HepG2 (cell line): ENCODE results near the gene ING5. TPM values are rescaled to one million over a fixed set of nuclear protein-coding genes. Genes with fewer than 3 reads are reported as not detected.

Source experiments
- ATAC-seq: fragments of 200-7000 bp; cut with Tn5 transposase; 3 replicates; pipeline ENCODE4 v1.9.1; 2020; ENCODE audit warnings: mild to moderate bottlenecking, moderate library complexity
- BruUV-seq: library from RNA; stranded (reverse); fragments of 400-500 nt; replicated peaks from 2 replicates; lab custom pipeline; 2021; lab: Mats Ljungman, UMichigan
- CTCF ChIA-PET: fragments of 300-600 bp; formaldehyde crosslinking; extraction: SDS; loops from one replicate; lab custom pipeline; 2021; ENCODE audit warnings: low total read pairs, inconsistent platforms, low intra/inter-chr PET ratio; lab: Yijun Ruan, JAX
- POLR2A ChIA-PET: fragments of 350-600 bp; sonication (Branson Sonifier 250); formaldehyde crosslinking; loops from one replicate; lab custom pipeline; 2020; ENCODE audit warnings: antibody characterized with exemption, inconsistent platforms; lab: Yijun Ruan, JAX
- DNase-seq: peaks from one replicate; pipeline ENCODE4 v3.0.0-alpha.2; 2015; ENCODE audit warnings: low spot score
- FAIRE-seq: peaks from 3 replicates; lab custom pipeline; 2011; peaks lifted over from hg19 to GRCh38; lab: Jason Lieb, UNC
- H2AFZ ChIP-seq: one replicate; pipeline ENCODE4 v1.6.1; 2011; ENCODE audit warnings: low read length, inconsistent platforms
- H3K27ac ChIP-seq: fragments of 300-600 bp; 3 replicates; pipeline ENCODE4 v1.8.0; 2011; ENCODE audit warnings: mixed run types, mild to moderate bottlenecking, mixed read lengths, low read length, inconsistent platforms; ENCODE audit not compliant: insufficient read depth; ENCODE audit errors: extremely low read length
- H3K27me3 ChIP-seq, 2 experiments: fragments of 200-600 bp in 1 of 2; 2 replicates in 1 of 2; 3 replicates in 1 of 2; pipeline versions ENCODE4 v1.6.0 to v1.8.0; 2011; ENCODE audit warnings: low read length in 2 of 2, mild to moderate bottlenecking in 2 of 2, moderate library complexity in 2 of 2, inconsistent platforms in 1 of 2; ENCODE audit not compliant: insufficient read depth in 2 of 2, control insufficient read depth in 1 of 2
- H3K36me3 ChIP-seq, 2 experiments: fragments of 200-600 bp in 1 of 2; replicated peaks in 1 of 2; 2 replicates in 1 of 2; 3 replicates in 1 of 2; pipeline versions ENCODE4 v1.5.1 to v1.8.0; 2011; ENCODE audit warnings: low read length in 2 of 2, inconsistent platforms in 1 of 2; ENCODE audit not compliant: insufficient read depth in 2 of 2, control insufficient read depth in 1 of 2
- H3K4me1 ChIP-seq: 2 replicates; pipeline ENCODE4 v1.5.1; 2012; ENCODE audit warnings: low read length, inconsistent platforms; ENCODE audit not compliant: insufficient read depth
- H3K4me2 ChIP-seq: 2 replicates; pipeline ENCODE4 v1.6.0; 2011; ENCODE audit warnings: low read depth, low read length, inconsistent platforms
- H3K4me3 ChIP-seq, 3 experiments: fragments of 200-600 bp in 1 of 3; sonication (generic), shearing (Covaris generic) in 1 of 3; replicated peaks in 1 of 3; 2 replicates each; pipeline ENCODE4 v1.5.1; 2011 to 2016; ENCODE audit warnings: low read length in 3 of 3, inconsistent platforms in 2 of 3, low read depth in 2 of 3, mild to moderate bottlenecking in 2 of 3, control low read depth in 1 of 3, mixed read lengths in 1 of 3; ENCODE audit not compliant: insufficient read depth in 1 of 3
- H3K79me2 ChIP-seq: one replicate; pipeline ENCODE4 v1.6.1; 2011; ENCODE audit warnings: low read length, inconsistent platforms; ENCODE audit not compliant: insufficient read depth
- H3K9ac ChIP-seq: 2 replicates; pipeline ENCODE4 v1.6.0; 2011; ENCODE audit warnings: mild to moderate bottlenecking, low read depth, low read length, inconsistent platforms; ENCODE audit not compliant: insufficient read depth
- H3K9me3 ChIP-seq: 2 replicates; pipeline ENCODE4 v1.5.1; 2012; ENCODE audit warnings: mild to moderate bottlenecking, low read length
- H4K20me1 ChIP-seq: 2 replicates; pipeline ENCODE4 v1.6.0; 2011; ENCODE audit warnings: inconsistent platforms, mild to moderate bottlenecking, low read length, moderate library complexity; ENCODE audit not compliant: insufficient read depth
- MXD4 ChIP-seq: IDR thresholded peaks from 2 replicates; pipeline ENCODE4 v1.6.1; 2016; ENCODE audit warnings: mild to moderate bottlenecking, missing biosample characterization, missing genetic modification reagents
- SALL2 ChIP-seq: sonication (generic); formaldehyde crosslinking; IDR thresholded peaks from 2 replicates; pipeline ENCODE4 v1.8.1; 2023; ENCODE audit warnings: mild to moderate bottlenecking, missing genetic modification reagents, inconsistent platforms
- TOE1 ChIP-seq: sonication (generic); formaldehyde crosslinking; IDR thresholded peaks from 2 replicates; pipeline ENCODE4 v1.4.0; 2020; ENCODE audit warnings: mild to moderate bottlenecking, missing genetic modification reagents
- ZFP90 ChIP-seq: sonication (generic); formaldehyde crosslinking; IDR thresholded peaks from 2 replicates; pipeline ENCODE4 v1.8.0; 2022; ENCODE audit warnings: missing genetic modification reagents, mild to moderate bottlenecking, inconsistent platforms, borderline replicate concordance
- ZMYM4 ChIP-seq: sonication (generic); formaldehyde crosslinking; IDR thresholded peaks from 2 replicates; pipeline ENCODE4 v1.8.1; 2023; ENCODE audit warnings: mild to moderate bottlenecking, missing genetic modification reagents
- ZNF569 ChIP-seq: sonication (generic); formaldehyde crosslinking; IDR thresholded peaks from 2 replicates; pipeline ENCODE4 v1.5.0; 2020; ENCODE audit warnings: mild to moderate bottlenecking, missing genetic modification reagents, moderate library complexity, borderline replicate concordance
- WGBS: methylation state at CpG from one replicate; pipeline ENCODE4 v1.1.6; 2017; ENCODE audit warnings: low lambda C conversion rate; 5-methylcytosine and 5-hydroxymethylcytosine counted together
- in situ Hi-C: cut with HindIII; loops from 2 replicates; pipeline ENCODE4 v1.10.0; 2017; ENCODE audit warnings: low pct_unique_long_range_greater_than_20kb; ENCODE audit not compliant: extremely low pct_ligation_motif_present
- intact Hi-C: fragments of 100-400 bp; cut with micrococcal nuclease; formaldehyde crosslinking; loops from one replicate; pipeline ENCODE4 v1.10.0; 2022; ENCODE audit not compliant: unreplicated experiment
- polyA plus RNA-seq, 8 experiments: library from polyadenylated mRNA; depleted of rRNA in 3 of 8; stranded (reverse) in 7 of 8; unstranded in 1 of 8; fragments of >200 nt; fragmentation: Illumina TruSeq in 4 of 8; extraction: Trizol in 4 of 8; gene quantifications; 2 replicates each; pipeline versions ENCODE4 v1.2.1 to v1.2.3, GENCODE V29; 2011 to 2016; ENCODE audit warnings: low read depth in 4 of 8, missing spikeins in 1 of 8, mixed read lengths in 1 of 8; ENCODE audit not compliant: insufficient read depth in 1 of 8
- total RNA-seq, 5 experiments: library from RNA; depleted of rRNA; stranded (reverse); fragments of >200 nt; fragmentation: Illumina TruSeq; extraction: Trizol; gene quantifications; 2 replicates each; pipeline ENCODE4 v1.2.3, GENCODE V29; 2016; ENCODE audit warnings: low read depth in 1 of 5
- TF ChIP-seq, protein P1 (sequence below): sonication (generic); formaldehyde crosslinking; IDR thresholded peaks from 2 replicates; pipeline ENCODE4 v1.5.0; 2020; ENCODE audit warnings: mild to moderate bottlenecking, missing genetic modification reagents, borderline replicate concordance
- TF ChIP-seq, protein P2 (sequence below): sonication (generic); formaldehyde crosslinking; conservative IDR thresholded peaks from 2 replicates; pipeline ENCODE4 v1.4.0; 2020; ENCODE audit warnings: missing genetic modification reagents

ING5 gene
- total and polyA plus RNA-seq, 2 of the 13 experiments (the other 11 are each of a cell fraction or from before 2014, with no cell fraction given) = 61.9 to 71.9 TPM

- WGBS = 96% methylated on average over 12 of the region's 12 CpGs
- DNase-seq (no peak), ATAC-seq (no peak), FAIRE-seq (no peak)
- no peak overlapping the region for H2AFZ ChIP-seq
- peaks cover 36 to 74% of the 10 kb centered on the region in 2 experiments for H3K36me3 ChIP-seq
- no TSS peak for BruUV-seq
- no peak overlapping the region for H3K27ac ChIP-seq
- H4K20me1 ChIP-seq = no peaks in the 10 kb centered on the region
- no peak overlapping the region for H3K4me2 ChIP-seq
- H3K9me3 ChIP-seq = no peaks in the 10 kb centered on the region
- peaks cover 28% of the 10 kb centered on the region for H3K4me1 ChIP-seq
- no peaks in the 10 kb centered on the region for H3K27me3 ChIP-seq
- TF ChIP-seq MXD4 (CRISPR knock-in tag) = no peak
- TF ChIP-seq, protein P1, sequence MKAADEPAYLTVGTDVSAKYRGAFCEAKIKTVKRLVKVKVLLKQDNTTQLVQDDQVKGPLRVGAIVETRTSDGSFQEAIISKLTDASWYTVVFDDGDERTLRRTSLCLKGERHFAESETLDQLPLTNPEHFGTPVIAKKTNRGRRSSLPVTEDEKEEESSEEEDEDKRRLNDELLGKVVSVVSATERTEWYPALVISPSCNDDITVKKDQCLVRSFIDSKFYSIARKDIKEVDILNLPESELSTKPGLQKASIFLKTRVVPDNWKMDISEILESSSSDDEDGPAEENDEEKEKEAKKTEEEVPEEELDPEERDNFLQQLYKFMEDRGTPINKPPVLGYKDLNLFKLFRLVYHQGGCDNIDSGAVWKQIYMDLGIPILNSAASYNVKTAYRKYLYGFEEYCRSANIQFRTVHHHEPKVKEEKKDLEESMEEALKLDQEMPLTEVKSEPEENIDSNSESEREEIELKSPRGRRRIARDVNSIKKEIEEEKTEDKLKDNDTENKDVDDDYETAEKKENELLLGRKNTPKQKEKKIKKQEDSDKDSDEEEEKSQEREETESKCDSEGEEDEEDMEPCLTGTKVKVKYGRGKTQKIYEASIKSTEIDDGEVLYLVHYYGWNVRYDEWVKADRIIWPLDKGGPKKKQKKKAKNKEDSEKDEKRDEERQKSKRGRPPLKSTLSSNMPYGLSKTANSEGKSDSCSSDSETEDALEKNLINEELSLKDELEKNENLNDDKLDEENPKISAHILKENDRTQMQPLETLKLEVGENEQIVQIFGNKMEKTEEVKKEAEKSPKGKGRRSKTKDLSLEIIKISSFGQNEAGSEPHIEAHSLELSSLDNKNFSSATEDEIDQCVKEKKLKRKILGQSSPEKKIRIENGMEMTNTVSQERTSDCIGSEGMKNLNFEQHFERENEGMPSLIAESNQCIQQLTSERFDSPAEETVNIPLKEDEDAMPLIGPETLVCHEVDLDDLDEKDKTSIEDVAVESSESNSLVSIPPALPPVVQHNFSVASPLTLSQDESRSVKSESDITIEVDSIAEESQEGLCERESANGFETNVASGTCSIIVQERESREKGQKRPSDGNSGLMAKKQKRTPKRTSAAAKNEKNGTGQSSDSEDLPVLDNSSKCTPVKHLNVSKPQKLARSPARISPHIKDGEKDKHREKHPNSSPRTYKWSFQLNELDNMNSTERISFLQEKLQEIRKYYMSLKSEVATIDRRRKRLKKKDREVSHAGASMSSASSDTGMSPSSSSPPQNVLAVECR = no peak
- no peak for TF ChIP-seq ZMYM4 (CRISPR knock-in tag)
- TF ChIP-seq, protein P2, sequence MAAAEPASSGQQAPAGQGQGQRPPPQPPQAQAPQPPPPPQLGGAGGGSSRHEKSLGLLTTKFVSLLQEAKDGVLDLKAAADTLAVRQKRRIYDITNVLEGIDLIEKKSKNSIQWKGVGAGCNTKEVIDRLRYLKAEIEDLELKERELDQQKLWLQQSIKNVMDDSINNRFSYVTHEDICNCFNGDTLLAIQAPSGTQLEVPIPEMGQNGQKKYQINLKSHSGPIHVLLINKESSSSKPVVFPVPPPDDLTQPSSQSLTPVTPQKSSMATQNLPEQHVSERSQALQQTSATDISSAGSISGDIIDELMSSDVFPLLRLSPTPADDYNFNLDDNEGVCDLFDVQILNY (CRISPR knock-in tag) = no peak
- TF ChIP-seq ZFP90 = no peak
- no peak for TF ChIP-seq SALL2 (CRISPR knock-in tag)
- TF ChIP-seq TOE1 (CRISPR knock-in tag) = no peak
- no peak for TF ChIP-seq ZNF569
- ChIA-PET CTCF (no interaction called here), POLR2A (no interaction called here)
- H3K9ac ChIP-seq = no peak overlapping the region
- intact Hi-C loops = no loop called here
- in situ Hi-C loops = no loop called here
- peaks cover 37% of the 10 kb centered on the region for H3K79me2 ChIP-seq
- no peak overlapping the region for H3K4me3 ChIP-seq
These were observed 47.3 kb upstream of the ING5 start for GRCh38 chr2:241654551-241654950.
